ENCODE results near the gene KCNN1. TPM values are rescaled to one million over a fixed set of nuclear protein-coding genes. Genes with fewer than 3 reads are reported as not detected.
A peak's percentile ranks its signal among the peaks of the same experiment; 100 is the strongest.

KCNN1 gene
- total RNA-seq, 1 experiment from 2014 or later, result 0.61 TPM

DNA sequence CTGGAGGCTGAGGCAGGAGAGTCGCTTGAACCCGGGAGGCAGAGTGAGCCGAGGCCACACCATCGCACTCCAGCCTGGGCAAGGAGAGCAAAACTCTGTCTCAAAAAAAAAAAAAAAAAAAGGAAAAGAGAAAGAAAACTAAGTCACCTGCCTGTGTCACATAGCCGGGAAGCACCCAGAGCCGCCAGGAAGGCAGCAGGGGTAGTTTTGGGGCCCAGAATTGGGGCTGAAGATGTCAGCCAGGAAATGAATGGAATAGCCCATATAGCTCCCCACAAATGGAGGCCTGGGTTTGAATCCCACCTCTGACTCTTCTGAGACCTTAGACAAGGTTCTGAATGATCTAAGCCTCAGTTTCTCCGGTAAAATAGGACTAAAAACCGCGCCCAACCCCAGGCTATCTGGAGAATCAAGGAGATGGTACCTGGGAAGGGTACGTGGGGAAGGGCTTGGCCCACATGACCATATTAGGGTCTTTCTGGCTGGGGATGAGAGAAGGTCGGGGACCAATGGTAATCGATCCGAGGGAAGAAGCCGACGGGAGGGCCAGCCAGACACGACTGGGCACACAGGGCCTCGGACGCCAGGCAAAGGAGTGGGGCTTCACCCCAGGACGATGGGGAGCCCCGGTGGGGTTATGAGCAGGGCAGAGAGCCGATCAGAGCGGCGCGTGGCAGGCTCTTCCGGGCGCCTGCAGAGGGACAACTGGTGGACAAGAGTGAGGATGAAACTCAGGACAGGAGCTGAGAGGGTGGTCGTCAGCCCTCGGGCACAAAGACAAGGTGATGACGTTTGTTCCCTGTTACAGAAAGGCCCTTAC is 19.7 kb upstream of the KCNN1 start:
- intact Hi-C loops (cut with micrococcal nuclease), result loop anchor here (2.0 to 5.0 kb wide), 2 partner anchors 50 to 110 kb away; no protein-coding TSS in a partner anchor
- Histone ChIP-seq H2AFZ (ENCODE audit: low read depth, low read length, poor library complexity, severe bottlenecking) (no peak overlapping the region), H3K79me2 (ENCODE audit: insufficient read depth, low read length) (no peaks in the 10 kb centered on the region), H3K9me2 (ENCODE audit: insufficient read depth) (no peaks in the 10 kb centered on the region), H3K4me1 (ENCODE audit: control insufficient read depth in 1 of 2, insufficient read depth in 2 of 2, low read length in 2 of 2) (peaks cover 34 to 67% of the 10 kb centered on the region in 2 experiments), H3K4me2 (ENCODE audit: low read length) (peak overlapping the region; percentile 88), H3K9ac (ENCODE audit: low read length) (peak overlapping the region; percentile 74), H3K4me3 (replicated peaks in 1 of 2; ENCODE audit: low read depth in 1 of 2, low read length in 2 of 2) (peak overlapping the region; percentile 44 to 62), H3K9me3 (ENCODE audit: control insufficient read depth in 1 of 2, insufficient read depth in 1 of 2, low read depth in 1 of 2, low read length in 2 of 2) (no peaks in the 10 kb centered on the region), H4K20me1 (ENCODE audit: insufficient read depth) (no peaks in the 10 kb centered on the region), H3K27me3 (ENCODE audit: insufficient read depth, low read length) (no peaks in the 10 kb centered on the region), H3K36me3 (ENCODE audit: control insufficient read depth in 1 of 2, insufficient read depth in 2 of 2, low read length in 2 of 2) (peaks cover 6 to 12% of the 10 kb centered on the region in 2 experiments; a peak in 1 of 4 replicates), H3K27ac (ENCODE audit: low read depth, low read length) (peak overlapping the region; percentile 64)
- no TSS peak for BruUV-seq (replicated peaks)
- ChIA-PET POLR2A (interaction anchor here (0.6 to 1.6 kb wide), 10 partner anchors 10 to 353 kb away, joined by 3 to 9 read pairs (median 4); no protein-coding TSS in a partner anchor), RAD21 (ENCODE audit: low non-redundant PET in 1 of 2, low total read pairs in 2 of 2, uncharacterized antibody in 2 of 2, unreplicated experiment in 2 of 2) (interaction anchor here in 1 of 2 experiments (0.6 to 1.0 kb wide), 2 partner anchors 50 to 110 kb away, joined by 4 read pairs; no protein-coding TSS in a partner anchor), CTCF (interaction anchor here (0.5 to 2.6 kb wide), 15 partner anchors 9 to 306 kb away, joined by 3 to 18 read pairs (median 4); partner anchors contain the start of genes CCDC124 and RPL18A)
- ATAC-seq (peak; percentile 42), DNase-seq (ENCODE audit: low read depth, low spot score) (no peak)
- TF ChIP-seq ZFX (IDR thresholded peaks at IDR 0.05) (peak; percentile 27; the same call in 1 of the 2 replicates), POLR2AphosphoS5 (IDR thresholded peaks at IDR 0.05; ENCODE audit: low read depth, low read length) (0 out of 2 replicates have a peak, but pooled peaks have one; percentile 7), POLR2A (IDR thresholded peaks at IDR 0.05; ENCODE audit: borderline replicate concordance, extremely low read depth, insufficient read depth, insufficient read length) (peak; percentile 12), TCF7L2 (IDR thresholded peaks at IDR 0.05; ENCODE audit: borderline replicate concordance, extremely low read depth, insufficient read depth, insufficient read length) (no peak)

DNA sequence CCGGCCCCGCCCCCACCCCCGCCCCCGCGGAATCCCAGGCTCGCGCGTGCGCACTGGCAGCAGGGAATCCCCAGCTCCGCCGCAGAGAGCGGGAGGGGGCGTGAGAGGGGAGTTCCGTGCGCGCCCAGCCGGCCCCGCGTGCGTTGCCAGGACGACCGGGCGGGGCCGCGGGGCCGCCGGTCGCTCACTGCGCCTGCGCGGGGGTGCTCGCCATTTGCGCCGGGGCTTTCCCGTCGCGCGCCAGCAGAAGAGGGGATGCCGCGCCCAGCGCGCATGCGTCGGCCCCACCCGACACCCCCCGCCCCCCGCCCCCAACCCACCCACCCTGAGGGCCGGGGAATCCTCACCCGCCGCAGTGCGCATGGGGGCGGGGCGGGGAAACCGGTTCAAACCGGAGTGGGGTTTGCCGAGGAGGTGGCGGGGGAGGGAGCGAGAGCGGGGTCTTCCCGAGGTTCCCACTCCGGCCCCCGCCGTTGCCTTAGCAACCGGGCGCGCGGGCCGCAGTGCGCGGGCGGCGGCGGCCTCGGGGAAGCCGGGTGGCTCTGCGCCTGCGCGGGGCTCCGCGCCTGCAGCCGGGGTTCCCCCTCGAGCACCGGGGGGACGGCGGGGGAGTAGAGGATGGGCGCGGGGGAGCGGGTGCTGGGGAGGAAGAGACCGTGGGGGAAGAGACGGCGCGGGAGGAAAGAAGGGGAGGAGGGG is 18.9 kb upstream of the KCNN1 start:
- H3K9ac ChIP-seq (ENCODE audit: low read length), result peak overlapping the region; percentile 68
- DNase-seq (ENCODE audit: low read depth, low spot score), result peak; percentile 81
- ChIA-PET POLR2A (interaction anchor here (0.6 to 1.6 kb wide), 10 partner anchors 10 to 352 kb away, joined by 3 to 9 read pairs (median 4); no protein-coding TSS in a partner anchor), CTCF (interaction anchor here (0.5 to 2.6 kb wide), 12 partner anchors 9 to 305 kb away, joined by 3 to 18 read pairs (median 4); partner anchors contain the start of genes CCDC124 and RPL18A), RAD21 (ENCODE audit: low non-redundant PET in 1 of 2, low total read pairs in 2 of 2, uncharacterized antibody in 2 of 2, unreplicated experiment in 2 of 2) (interaction anchor here in 1 of 2 experiments (0.6 to 1.0 kb wide), 2 partner anchors 49 to 109 kb away, joined by 4 read pairs; no protein-coding TSS in a partner anchor)
- H3K9me2 ChIP-seq (ENCODE audit: insufficient read depth), result no peaks in the 10 kb centered on the region
- H3K4me2 ChIP-seq (ENCODE audit: low read length), result peak overlapping the region; percentile 88
- H2AFZ ChIP-seq (ENCODE audit: low read depth, low read length, poor library complexity, severe bottlenecking), result no peak overlapping the region
- peak; percentile 66 for ATAC-seq
- no peaks in the 10 kb centered on the region for H3K27me3 ChIP-seq (ENCODE audit: insufficient read depth, low read length)
- peaks cover 34 to 67% of the 10 kb centered on the region in 2 experiments for H3K4me1 ChIP-seq (ENCODE audit: control insufficient read depth in 1 of 2, insufficient read depth in 2 of 2, low read length in 2 of 2)
- peaks cover 6 to 7% of the 10 kb centered on the region in 2 experiments; a peak in 1 of 4 replicates for H3K36me3 ChIP-seq (ENCODE audit: control insufficient read depth in 1 of 2, insufficient read depth in 2 of 2, low read length in 2 of 2)
- H3K9me3 ChIP-seq (ENCODE audit: control insufficient read depth in 1 of 2, insufficient read depth in 1 of 2, low read depth in 1 of 2, low read length in 2 of 2), result no peaks in the 10 kb centered on the region
- intact Hi-C loops (cut with micrococcal nuclease), result loop anchor here (2.0 to 5.0 kb wide), 2 partner anchors 49 to 109 kb away; no protein-coding TSS in a partner anchor
- no TSS peak for BruUV-seq (replicated peaks)
- H4K20me1 ChIP-seq (ENCODE audit: insufficient read depth), result no peaks in the 10 kb centered on the region
- H3K79me2 ChIP-seq (ENCODE audit: insufficient read depth, low read length), result no peaks in the 10 kb centered on the region
- peak overlapping the region; percentile 44 to 62 for H3K4me3 ChIP-seq (replicated peaks in 1 of 2; ENCODE audit: low read depth in 1 of 2, low read length in 2 of 2)
- peak overlapping the region; percentile 47; the same call in 1 of the 2 replicates for H3K27ac ChIP-seq (ENCODE audit: low read depth, low read length)
- TF ChIP-seq EZH2phosphoT487 (IDR thresholded peaks at IDR 0.05; ENCODE audit: borderline replicate concordance), result no peak
- TF ChIP-seq FOSL1 (IDR thresholded peaks at IDR 0.05; ENCODE audit: low read depth), result no peak
- no peak for TF ChIP-seq CBX3 (IDR thresholded peaks at IDR 0.05; ENCODE audit: low read depth)
- no peak for TF ChIP-seq TCF7L2 (IDR thresholded peaks at IDR 0.05; ENCODE audit: borderline replicate concordance, extremely low read depth, insufficient read depth, insufficient read length)
- no peak for TF ChIP-seq RAD21 (IDR thresholded peaks at IDR 0.05; ENCODE audit: low read depth)
- no peak for TF ChIP-seq SIN3A (IDR thresholded peaks at IDR 0.05; ENCODE audit: low read depth)
- TF ChIP-seq, protein P1, sequence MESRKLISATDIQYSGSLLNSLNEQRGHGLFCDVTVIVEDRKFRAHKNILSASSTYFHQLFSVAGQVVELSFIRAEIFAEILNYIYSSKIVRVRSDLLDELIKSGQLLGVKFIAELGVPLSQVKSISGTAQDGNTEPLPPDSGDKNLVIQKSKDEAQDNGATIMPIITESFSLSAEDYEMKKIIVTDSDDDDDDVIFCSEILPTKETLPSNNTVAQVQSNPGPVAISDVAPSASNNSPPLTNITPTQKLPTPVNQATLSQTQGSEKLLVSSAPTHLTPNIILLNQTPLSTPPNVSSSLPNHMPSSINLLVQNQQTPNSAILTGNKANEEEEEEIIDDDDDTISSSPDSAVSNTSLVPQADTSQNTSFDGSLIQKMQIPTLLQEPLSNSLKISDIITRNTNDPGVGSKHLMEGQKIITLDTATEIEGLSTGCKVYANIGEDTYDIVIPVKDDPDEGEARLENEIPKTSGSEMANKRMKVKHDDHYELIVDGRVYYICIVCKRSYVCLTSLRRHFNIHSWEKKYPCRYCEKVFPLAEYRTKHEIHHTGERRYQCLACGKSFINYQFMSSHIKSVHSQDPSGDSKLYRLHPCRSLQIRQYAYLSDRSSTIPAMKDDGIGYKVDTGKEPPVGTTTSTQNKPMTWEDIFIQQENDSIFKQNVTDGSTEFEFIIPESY (IDR thresholded peaks at IDR 0.05; ENCODE audit: extremely low read depth, insufficient replicate concordance, low read length), result no peak
- TF ChIP-seq CEBPB (IDR thresholded peaks at IDR 0.05; ENCODE audit: low read depth), result no peak
- TF ChIP-seq ZNF274 (IDR thresholded peaks at IDR 0.05; ENCODE audit: low read depth, low read length), result no peak
- TF ChIP-seq JUND (IDR thresholded peaks at IDR 0.05), result no peak
- 0 out of 2 replicates have a peak, but pooled peaks have one; percentile 22 for TF ChIP-seq POLR2AphosphoS5 (IDR thresholded peaks at IDR 0.05; ENCODE audit: low read depth, low read length)
- TF ChIP-seq, protein P2, sequence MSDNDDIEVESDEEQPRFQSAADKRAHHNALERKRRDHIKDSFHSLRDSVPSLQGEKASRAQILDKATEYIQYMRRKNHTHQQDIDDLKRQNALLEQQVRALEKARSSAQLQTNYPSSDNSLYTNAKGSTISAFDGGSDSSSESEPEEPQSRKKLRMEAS (IDR thresholded peaks at IDR 0.05), result no peak
- TF ChIP-seq POLR2A (IDR thresholded peaks at IDR 0.05; ENCODE audit: borderline replicate concordance, extremely low read depth, insufficient read depth, insufficient read length), result no peak

All from HCT116 (cell line).